HG03103 (cell line): Measurements from ENCODE around the gene PRKAR2B.

Source experiments
- ATAC-seq: cut with Tn5 transposase; IDR thresholded peaks from one replicate; pipeline ENCODE4 v1.9.1; 2021; ENCODE audit warnings: low read depth; ENCODE audit not compliant: unreplicated experiment

PRKAR2B gene

DNA sequence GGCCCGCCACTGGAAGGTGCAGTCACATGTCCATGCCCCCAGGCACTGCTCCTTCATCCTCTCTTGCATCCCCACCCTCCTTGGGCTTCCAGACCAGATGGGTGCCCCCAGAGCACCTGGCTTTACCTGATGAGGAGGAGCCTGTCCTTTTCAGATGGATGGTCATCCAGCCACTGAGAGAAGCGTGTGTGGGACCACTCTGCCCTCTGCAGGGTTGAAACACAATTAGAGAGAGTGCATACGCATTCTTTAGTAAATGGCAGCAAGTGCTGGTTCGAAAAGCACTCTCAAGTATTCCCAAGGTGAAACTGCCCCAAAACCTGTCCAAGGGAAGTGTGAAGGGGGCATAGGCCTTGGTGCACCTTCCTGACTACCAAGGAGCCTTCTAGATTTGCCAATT lies 165.9 kb downstream of the PRKAR2B start:
- ATAC-seq: no peak
